KMS-11 (cell line): ENCODE results near the gene BRSK2.

Source experiments
- H2AFZ ChIP-seq: fragments of 200-600 bp; sonication (generic); 2 replicates; pipeline ENCODE4 v1.6.1; 2016; ENCODE audit warnings: antibody characterized with exemption, mixed run types, low read depth
- H3K27ac ChIP-seq: fragments of 200-600 bp; sonication (generic); 2 replicates; pipeline ENCODE4 v1.6.1; 2016; ENCODE audit warnings: mild to moderate bottlenecking, mixed run types
- H3K27me3 ChIP-seq: fragments of 200-600 bp; sonication (generic); 2 replicates; pipeline ENCODE4 v1.6.1; 2017; ENCODE audit warnings: mild to moderate bottlenecking, low read depth, mixed run types, moderate library complexity; ENCODE audit not compliant: insufficient read depth
- H3K36me3 ChIP-seq: fragments of 200-600 bp; sonication (generic); 2 replicates; pipeline ENCODE4 v1.6.1; 2017; ENCODE audit warnings: mild to moderate bottlenecking, mixed run types; ENCODE audit not compliant: insufficient read depth
- H3K4me1 ChIP-seq: fragments of 200-600 bp; sonication (generic); 2 replicates; pipeline ENCODE4 v1.6.1; 2016; ENCODE audit warnings: mild to moderate bottlenecking, low read depth, mixed run types; ENCODE audit not compliant: poor library complexity, severe bottlenecking
- H3K4me2 ChIP-seq: fragments of 200-600 bp; sonication (generic); 2 replicates; pipeline ENCODE4 v1.7.0; 2016; ENCODE audit warnings: mild to moderate bottlenecking, mixed run types
- H3K4me3 ChIP-seq: fragments of 200-600 bp; sonication (generic); IDR thresholded peaks from 2 replicates; pipeline ENCODE4 v1.6.1; 2017; ENCODE audit warnings: low read depth, low read length, mixed read lengths; ENCODE audit not compliant: insufficient read depth
- H3K79me2 ChIP-seq: fragments of 200-600 bp; sonication (generic); 2 replicates; pipeline ENCODE4 v1.6.1; 2016; ENCODE audit warnings: low read depth, mixed run types; ENCODE audit not compliant: insufficient read depth
- H3K9ac ChIP-seq: fragments of 200-600 bp; sonication (generic); 2 replicates; pipeline ENCODE4 v1.6.1; 2016; ENCODE audit warnings: mild to moderate bottlenecking, mixed run types
- H4K20me1 ChIP-seq: fragments of 200-600 bp; sonication (generic); 2 replicates; pipeline ENCODE4 v1.6.1; 2016; ENCODE audit warnings: mild to moderate bottlenecking, mixed run types; ENCODE audit not compliant: insufficient read depth
- TF ChIP-seq, protein P1 (sequence below): fragments of 200-600 bp; sonication (generic); conservative IDR thresholded peaks from 2 replicates; pipeline ENCODE4 v1.6.1; 2017; ENCODE audit warnings: low read depth, mild to moderate bottlenecking, antibody characterized with exemption, low read length, moderate library complexity, mixed read lengths

BRSK2 gene

DNA sequence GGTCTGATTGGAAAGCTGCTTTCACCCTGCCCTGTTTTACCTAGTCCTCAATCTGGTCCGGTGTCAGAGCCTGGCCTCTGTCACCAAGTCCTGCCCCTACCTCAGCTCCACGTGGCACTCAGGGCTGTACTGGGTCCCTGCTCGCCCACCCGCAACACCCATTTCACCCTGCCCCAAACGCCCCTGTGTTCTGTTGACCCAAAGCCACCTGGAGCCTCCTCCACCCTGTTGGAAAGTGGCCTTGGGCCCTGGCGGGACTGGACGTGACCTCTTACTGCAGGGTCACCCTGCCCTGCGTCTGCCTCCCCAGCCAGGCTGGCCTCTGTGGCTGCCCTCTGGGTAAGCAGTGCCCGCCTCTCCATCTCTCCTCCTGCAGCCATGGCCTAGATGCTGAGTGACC, 21.5 kb upstream of the BRSK2 start:
- no peak overlapping the region for H3K27ac ChIP-seq
- no peak overlapping the region for H2AFZ ChIP-seq
- no peak overlapping the region for H3K4me3 ChIP-seq
- H3K4me2 ChIP-seq, result no peak overlapping the region
- no peaks in the 10 kb centered on the region for H3K79me2 ChIP-seq
- no peak overlapping the region for H3K9ac ChIP-seq
- H3K36me3 ChIP-seq, result no peaks in the 10 kb centered on the region
- H4K20me1 ChIP-seq, result no peaks in the 10 kb centered on the region
- no peaks in the 10 kb centered on the region for H3K4me1 ChIP-seq
- peaks cover 87% of the 10 kb centered on the region for H3K27me3 ChIP-seq
- TF ChIP-seq, protein P1, sequence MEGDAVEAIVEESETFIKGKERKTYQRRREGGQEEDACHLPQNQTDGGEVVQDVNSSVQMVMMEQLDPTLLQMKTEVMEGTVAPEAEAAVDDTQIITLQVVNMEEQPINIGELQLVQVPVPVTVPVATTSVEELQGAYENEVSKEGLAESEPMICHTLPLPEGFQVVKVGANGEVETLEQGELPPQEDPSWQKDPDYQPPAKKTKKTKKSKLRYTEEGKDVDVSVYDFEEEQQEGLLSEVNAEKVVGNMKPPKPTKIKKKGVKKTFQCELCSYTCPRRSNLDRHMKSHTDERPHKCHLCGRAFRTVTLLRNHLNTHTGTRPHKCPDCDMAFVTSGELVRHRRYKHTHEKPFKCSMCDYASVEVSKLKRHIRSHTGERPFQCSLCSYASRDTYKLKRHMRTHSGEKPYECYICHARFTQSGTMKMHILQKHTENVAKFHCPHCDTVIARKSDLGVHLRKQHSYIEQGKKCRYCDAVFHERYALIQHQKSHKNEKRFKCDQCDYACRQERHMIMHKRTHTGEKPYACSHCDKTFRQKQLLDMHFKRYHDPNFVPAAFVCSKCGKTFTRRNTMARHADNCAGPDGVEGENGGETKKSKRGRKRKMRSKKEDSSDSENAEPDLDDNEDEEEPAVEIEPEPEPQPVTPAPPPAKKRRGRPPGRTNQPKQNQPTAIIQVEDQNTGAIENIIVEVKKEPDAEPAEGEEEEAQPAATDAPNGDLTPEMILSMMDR, result no peak

DNA sequence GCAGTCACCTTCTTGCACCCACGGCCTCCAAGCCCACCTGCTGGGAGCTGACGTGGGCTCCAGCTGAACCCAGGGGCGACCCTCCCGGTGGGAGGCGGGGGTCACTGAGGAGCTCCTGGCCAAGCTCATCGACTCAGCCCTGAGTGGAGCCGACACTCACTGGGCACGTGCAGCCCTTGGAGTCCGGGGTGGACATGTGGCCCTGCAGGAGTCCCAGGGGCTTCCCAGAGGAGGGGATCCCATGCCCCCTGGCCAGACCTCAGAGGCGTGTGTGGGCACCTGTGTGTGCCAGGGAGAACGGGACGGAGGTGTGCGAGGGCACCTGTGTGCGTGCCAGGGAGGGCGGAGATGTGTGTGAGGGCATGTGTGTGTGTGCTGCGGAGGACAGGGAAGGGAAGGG, 20.8 kb upstream of the BRSK2 start:
- H3K36me3 ChIP-seq, result no peaks in the 10 kb centered on the region
- no peak overlapping the region for H3K9ac ChIP-seq
- H3K4me1 ChIP-seq, result no peaks in the 10 kb centered on the region
- peaks cover 87% of the 10 kb centered on the region for H3K27me3 ChIP-seq
- H3K4me2 ChIP-seq, result no peak overlapping the region
- H3K4me3 ChIP-seq, result no peak overlapping the region
- no peaks in the 10 kb centered on the region for H3K79me2 ChIP-seq
- TF ChIP-seq, protein P1, result no peak
- H4K20me1 ChIP-seq, result no peaks in the 10 kb centered on the region
- H3K27ac ChIP-seq, result no peak overlapping the region
- H2AFZ ChIP-seq, result no peak overlapping the region

- TF ChIP-seq, protein P1, result no peak
- Histone ChIP-seq H3K9ac (no peak overlapping the region), H3K27me3 (peaks cover 87% of the 10 kb centered on the region), H4K20me1 (no peaks in the 10 kb centered on the region), H3K27ac (no peak overlapping the region), H3K79me2 (no peaks in the 10 kb centered on the region), H3K4me2 (no peak overlapping the region), H2AFZ (no peak overlapping the region), H3K4me3 (no peak overlapping the region), H3K4me1 (no peaks in the 10 kb centered on the region), H3K36me3 (no peaks in the 10 kb centered on the region)
Measured at GRCh38 chr11:1369371-1370005, 20.2 kb upstream of the BRSK2 start.

GRCh38 chr11:1370186-1371025, 19.3 kb upstream of the BRSK2 start:
- no peak overlapping the region for H3K4me3 ChIP-seq
- H3K9ac ChIP-seq, result no peak overlapping the region
- no peak overlapping the region for H3K4me2 ChIP-seq
- no peaks in the 10 kb centered on the region for H4K20me1 ChIP-seq
- H3K79me2 ChIP-seq, result no peaks in the 10 kb centered on the region
- H3K27me3 ChIP-seq, result peaks cover 87% of the 10 kb centered on the region
- no peaks in the 10 kb centered on the region for H3K36me3 ChIP-seq
- no peak overlapping the region for H3K27ac ChIP-seq
- TF ChIP-seq, protein P1, result no peak
- H2AFZ ChIP-seq, result no peak overlapping the region
- no peaks in the 10 kb centered on the region for H3K4me1 ChIP-seq
